CD4-positive, alpha-beta T cell (primary cell): ENCODE data around the gene RAPGEF4. TPM values are rescaled to one million over a fixed set of nuclear protein-coding genes. Genes with fewer than 3 reads are reported as not detected.

Source experiments
- ATAC-seq: fragments of 200-7000 bp; cut with Tn5 transposase; one replicate; pipeline ENCODE4 v1.10.0; 2022; ENCODE audit warnings: mild to moderate bottlenecking; ENCODE audit not compliant: poor library complexity
- CTCF ChIA-PET: fragments of 350-600 bp; sonication (Branson Sonifier 250); formaldehyde crosslinking; loops from one replicate; lab custom pipeline; 2021; ENCODE audit warnings: antibody characterized with exemption, inconsistent platforms; lab: Charles Lee
- POLR2A ChIA-PET: fragments of 350-600 bp; sonication (Branson Sonifier 250); formaldehyde crosslinking; loops from one replicate; lab custom pipeline; 2021; ENCODE audit warnings: antibody characterized with exemption, inconsistent platforms; lab: Charles Lee
- DNase-seq, 14 experiments: peaks; one replicate each; pipeline ENCODE4 v3.0.0-alpha.2; 2013 to 2020; ENCODE audit warnings: mixed read lengths in 2 of 14
- H3K27ac ChIP-seq, 2 donors: one replicate each; pipeline versions ENCODE4 v1.5.1 to v1.7.0; 2013; ENCODE audit warnings: low read length in 2 of 2, low read depth in 1 of 2, mild to moderate bottlenecking in 1 of 2
- H3K27me3 ChIP-seq, 2 experiments: 1 replicate in 1 of 2; 2 replicates in 1 of 2; pipeline versions ENCODE4 v1.6.1 to v1.7.0; 2013; ENCODE audit warnings: low read length in 2 of 2, control low read depth in 1 of 2, mild to moderate bottlenecking in 1 of 2, moderate library complexity in 1 of 2; ENCODE audit not compliant: insufficient read depth in 2 of 2, control insufficient read depth in 1 of 2
- H3K36me3 ChIP-seq: one replicate; pipeline ENCODE4 v1.6.1; 2013; ENCODE audit warnings: low read length, control low read depth; ENCODE audit not compliant: insufficient read depth
- H3K4me1 ChIP-seq: one replicate; pipeline ENCODE4 v1.6.1; 2013; ENCODE audit warnings: low read length, control low read depth; ENCODE audit not compliant: insufficient read depth
- H3K4me3 ChIP-seq: one replicate; pipeline ENCODE4 v1.5.1; 2013; ENCODE audit warnings: mild to moderate bottlenecking, low read length, moderate library complexity
- H3K9me3 ChIP-seq, 2 experiments: 1 replicate in 1 of 2; 2 replicates in 1 of 2; pipeline versions ENCODE4 v1.6.1 to v1.7.0; 2013; ENCODE audit warnings: low read length in 2 of 2, mild to moderate bottlenecking in 2 of 2, control low read depth in 1 of 2, moderate library complexity in 1 of 2; ENCODE audit not compliant: control insufficient read depth in 1 of 2, insufficient read depth in 1 of 2
- H3K27ac Mint-ChIP-seq: one replicate; pipeline ENCODE4 v1.8.0; 2020; ENCODE audit warnings: mixed read lengths
- H3K27me3 Mint-ChIP-seq: one replicate; pipeline ENCODE4 v1.8.0; 2021; ENCODE audit warnings: mixed read lengths
- H3K36me3 Mint-ChIP-seq: one replicate; pipeline ENCODE4 v1.8.0; 2021; ENCODE audit warnings: low read depth, mixed read lengths
- H3K4me1 Mint-ChIP-seq: one replicate; pipeline ENCODE4 v1.8.0; 2021; ENCODE audit warnings: low read depth, mixed read lengths
- H3K4me3 Mint-ChIP-seq: one replicate; pipeline ENCODE4 v1.8.0; 2020; ENCODE audit warnings: mild to moderate bottlenecking, mixed read lengths
- H3K9me3 Mint-ChIP-seq: one replicate; pipeline ENCODE4 v1.8.0; 2020; ENCODE audit warnings: mixed read lengths
- CTCF ChIP-seq: fragments of 200-600 bp; IDR thresholded peaks from one replicate; pipeline ENCODE4 v1.8.0; 2022; ENCODE audit warnings: antibody characterized with exemption, mild to moderate bottlenecking
- intact Hi-C, 2 experiments: fragments of 100-400 bp; cut with DNase I in 1 of 2; cut with micrococcal nuclease in 1 of 2; formaldehyde crosslinking; loops; one replicate each; pipeline versions ENCODE4 v1.15.1 to v1.9.0; 2023 to 2025; cut with DNase I, micrococcal nuclease
- total RNA-seq, 174 experiments: library from RNA in 2 of 174; stranded (reverse) in 2 of 174; gene quantifications; one replicate each; pipeline ENCODE4 v1.2.3 and lab custom pipeline; 2021 to 2026

The RAPGEF4 gene
- total RNA-seq, 2 experiments from 2014 or later, result 0.69 to 0.73 TPM

- no peak for ATAC-seq
- Mint-ChIP-seq H3K4me1 (no peaks in the 10 kb centered on the region), H3K36me3 (no peaks in the 10 kb centered on the region), H3K27ac (no peak overlapping the region), H3K27me3 (peaks cover 24% of the 10 kb centered on the region), H3K9me3 (no peaks in the 10 kb centered on the region), H3K4me3 (no peak overlapping the region)
- intact Hi-C loops, result no loop called here
- no peak overlapping the region for H3K27ac ChIP-seq
- no peak for TF ChIP-seq CTCF
- no peak for DNase-seq
- peaks cover 0 to 3% of the 10 kb centered on the region in 2 experiments for H3K27me3 ChIP-seq
- no peaks in the 10 kb centered on the region for H3K36me3 ChIP-seq
- H3K4me3 ChIP-seq, result no peak overlapping the region
- H3K9me3 ChIP-seq, result no peaks in the 10 kb centered on the region
- CTCF ChIA-PET, result no interaction called here
- no peaks in the 10 kb centered on the region for H3K4me1 ChIP-seq
- POLR2A ChIA-PET, result no interaction called here
These were observed 124.1 kb downstream of the RAPGEF4 start for GRCh38 chr2:172859581-172860335.

DNA sequence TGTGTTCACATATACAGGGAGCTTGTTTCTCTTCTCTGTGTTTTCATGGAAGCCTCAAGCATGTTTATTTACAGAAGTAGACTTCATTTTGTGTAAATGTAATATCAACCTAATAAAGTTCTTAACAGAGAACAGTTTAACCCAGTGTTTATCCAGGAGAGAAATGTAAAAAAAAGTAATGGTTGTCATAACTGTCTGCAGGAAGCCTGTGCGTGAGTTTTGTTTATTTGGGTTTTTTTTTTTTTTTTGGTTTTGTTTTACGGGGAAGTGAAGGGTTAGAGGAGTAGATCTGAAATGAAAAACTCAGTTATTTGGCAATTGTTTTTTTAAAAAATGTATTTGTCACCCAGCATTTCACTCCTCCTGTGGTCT is 124.7 kb downstream of the RAPGEF4 start:
- POLR2A ChIA-PET, result no interaction called here
- H3K27me3 ChIP-seq, result peaks cover 0 to 3% of the 10 kb centered on the region in 2 experiments
- TF ChIP-seq CTCF, result no peak
- CTCF ChIA-PET, result no interaction called here
- ATAC-seq (no peak), DNase-seq (no peak)
- no peak overlapping the region for H3K4me3 Mint-ChIP-seq
- no peak overlapping the region for H3K27ac ChIP-seq
- H3K4me1 Mint-ChIP-seq, result no peaks in the 10 kb centered on the region
- no peaks in the 10 kb centered on the region for H3K9me3 Mint-ChIP-seq
- H3K27ac Mint-ChIP-seq, result no peak overlapping the region
- intact Hi-C loops, result no loop called here
- peaks cover 25% of the 10 kb centered on the region for H3K27me3 Mint-ChIP-seq
- H3K4me1 ChIP-seq, result no peaks in the 10 kb centered on the region
- no peaks in the 10 kb centered on the region for H3K9me3 ChIP-seq
- no peak overlapping the region for H3K4me3 ChIP-seq
- no peaks in the 10 kb centered on the region for H3K36me3 ChIP-seq
- no peaks in the 10 kb centered on the region for H3K36me3 Mint-ChIP-seq

GRCh38 chr2:172861098-172861497 is 125.5 kb downstream of the RAPGEF4 start:
- CTCF ChIA-PET, result no interaction called here
- H3K4me1 Mint-ChIP-seq, result no peaks in the 10 kb centered on the region
- intact Hi-C loops, result no loop called here

More at GRCh38 chr2:172861098-172861497, 125.5 kb downstream of the RAPGEF4 start:
- no peak overlapping the region for H3K4me3 Mint-ChIP-seq
- H3K27me3 Mint-ChIP-seq, result peaks cover 29% of the 10 kb centered on the region
- no peaks in the 10 kb centered on the region for H3K9me3 ChIP-seq
- ATAC-seq, result no peak
- POLR2A ChIA-PET, result no interaction called here
- no peaks in the 10 kb centered on the region for H3K4me1 ChIP-seq
- H3K36me3 ChIP-seq, result no peaks in the 10 kb centered on the region
- H3K9me3 Mint-ChIP-seq, result no peaks in the 10 kb centered on the region
- H3K27me3 ChIP-seq, result peaks cover 0 to 3% of the 10 kb centered on the region in 2 experiments
- H3K4me3 ChIP-seq, result no peak overlapping the region
- TF ChIP-seq CTCF, result no peak
- no peak for DNase-seq
- H3K27ac ChIP-seq, result no peak overlapping the region
- H3K36me3 Mint-ChIP-seq, result no peaks in the 10 kb centered on the region
- H3K27ac Mint-ChIP-seq, result no peak overlapping the region
